GM18861 (cell line): ENCODE results near the gene CDC40.

Experiments
- ATAC-seq: cut with Tn5 transposase; IDR thresholded peaks from one replicate; pipeline ENCODE4 v1.9.1; 2021; ENCODE audit not compliant: unreplicated experiment

The CDC40 gene

DNA sequence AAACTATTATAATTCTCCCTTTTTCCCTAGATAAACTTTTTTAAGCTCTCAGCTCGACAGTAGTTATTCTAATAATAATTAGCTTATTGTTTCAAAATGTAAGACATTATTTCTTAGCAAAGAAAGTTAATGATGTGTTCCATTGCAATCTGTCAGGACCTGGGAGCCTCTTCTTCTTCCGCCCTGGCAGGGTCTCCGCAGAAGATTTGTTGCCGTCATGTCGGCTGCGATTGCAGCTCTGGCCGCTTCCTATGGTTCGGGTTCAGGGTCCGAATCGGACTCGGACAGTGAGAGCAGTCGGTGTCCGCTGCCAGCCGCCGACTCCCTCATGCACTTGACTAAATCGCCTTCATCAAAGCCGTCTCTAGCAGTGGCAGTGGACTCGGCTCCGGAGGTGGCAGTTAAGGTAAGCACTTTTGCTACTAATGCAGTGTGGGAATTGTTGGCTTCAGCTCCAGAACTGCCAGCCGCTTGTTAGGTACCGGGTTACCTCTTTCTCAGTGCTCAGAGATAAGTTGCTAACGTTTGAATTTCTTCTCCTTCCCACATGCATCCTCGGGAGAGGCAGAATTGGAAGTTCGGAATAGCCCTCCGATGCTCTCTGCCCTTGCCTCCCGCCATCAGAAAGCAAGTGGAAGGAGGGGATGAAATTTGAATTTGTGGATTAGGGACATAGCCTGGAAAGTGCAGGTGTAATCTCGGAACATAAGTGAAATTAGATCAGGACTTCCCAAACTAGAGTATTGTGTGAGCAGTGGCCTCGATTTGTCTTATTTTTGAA is at the start of gene CDC40:
TSS of gene CDC40 (plus strand) at position 200 of the 781 bp plus-strand sequence. CDS start at position 218, 18 bp downstream.
- peak; percentile 45 for ATAC-seq

DNA sequence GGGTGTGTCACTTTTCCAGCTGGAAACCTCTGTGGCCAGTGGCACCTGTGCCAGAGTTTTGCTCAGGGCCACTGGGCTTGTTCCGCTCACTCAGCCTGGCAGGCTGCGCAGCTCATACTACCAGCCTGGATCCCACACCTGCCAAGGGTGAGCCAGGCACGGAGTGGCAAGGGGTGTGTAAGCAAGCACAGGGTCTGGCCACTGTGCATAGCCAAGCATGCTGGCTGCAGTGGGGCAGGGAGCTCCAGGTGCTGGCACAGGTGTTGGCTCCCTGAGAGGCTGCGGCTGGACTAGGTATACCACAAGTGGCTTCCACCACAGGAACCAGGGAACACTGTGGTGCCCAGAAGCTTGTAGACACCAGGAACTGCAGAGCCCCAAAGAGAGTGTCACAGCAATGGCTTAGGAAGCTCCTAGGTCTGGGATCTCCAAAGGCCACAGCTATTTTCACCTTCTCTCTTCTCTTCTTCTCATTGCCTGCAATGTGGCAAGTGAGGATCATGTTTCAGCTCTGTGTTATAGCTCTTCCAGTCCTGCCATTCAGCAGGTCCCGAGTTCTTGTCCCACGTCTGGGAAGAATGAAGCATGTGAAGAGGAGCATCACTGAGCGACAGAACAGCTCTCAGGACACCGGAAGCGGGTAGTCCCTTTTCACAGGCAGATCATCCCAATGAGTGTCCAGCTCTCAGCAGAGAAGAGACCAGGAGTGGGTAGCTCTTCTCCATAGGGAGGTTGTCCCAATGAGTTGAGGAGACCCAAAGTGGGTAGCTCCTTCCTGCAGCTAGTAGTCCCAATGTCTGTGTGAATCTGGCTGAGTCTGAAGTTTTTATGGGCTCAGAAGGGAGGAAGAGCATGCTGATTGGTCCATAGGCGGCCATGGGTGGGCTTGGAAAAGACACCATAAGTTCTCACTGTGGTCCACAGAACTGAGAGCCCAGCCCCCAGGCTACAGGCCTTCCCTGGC is 42.0 kb upstream of the CDC40 start:
- no peak for ATAC-seq

- ATAC-seq = no peak
Observed at GRCh38 chr6:110139052-110139451, 41.2 kb upstream of the CDC40 start.

DNA sequence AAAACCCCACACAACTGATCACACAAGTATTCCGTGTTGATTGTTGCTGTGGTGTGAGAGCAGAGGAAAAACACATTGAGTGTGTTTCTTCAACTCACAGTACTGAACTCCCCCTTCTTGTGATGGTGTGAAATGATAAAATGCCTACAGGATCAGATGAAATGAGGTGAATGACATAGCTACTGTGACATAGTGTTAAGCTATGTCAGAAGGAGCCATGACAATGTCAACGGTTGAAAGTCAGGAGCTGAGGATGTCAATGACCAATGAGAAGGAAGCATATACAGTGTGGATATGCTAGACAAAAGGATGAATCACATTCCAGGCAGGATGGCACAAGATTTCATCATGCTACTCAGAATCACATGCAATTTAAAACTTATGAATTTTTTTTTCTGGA is 39.6 kb upstream of the CDC40 start:
- no peak for ATAC-seq

GRCh38 chr6:110147870-110148269 is 32.4 kb upstream of the CDC40 start:
- ATAC-seq = no peak

DNA sequence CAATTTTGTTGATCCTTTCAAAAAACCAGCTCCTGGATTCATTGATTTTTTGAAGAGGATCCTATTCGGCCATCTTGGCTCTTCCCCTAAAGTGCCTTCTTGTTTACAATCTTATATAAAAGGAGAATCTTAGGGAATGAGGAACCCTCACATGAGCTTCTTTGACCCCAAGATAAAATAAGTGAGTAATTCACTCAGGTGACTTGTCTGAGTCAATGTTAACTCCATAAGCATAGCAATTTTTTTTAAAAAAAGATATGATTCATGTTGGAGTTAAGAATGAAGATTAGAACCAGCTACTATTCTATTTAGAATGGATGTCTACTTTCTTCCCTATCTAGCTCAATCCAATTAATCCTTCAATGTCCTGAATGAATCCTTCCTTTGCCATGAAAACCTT is 21.7 kb upstream of the CDC40 start:
- ATAC-seq = no peak

GRCh38 chr6:110170081-110170480 is 10.1 kb upstream of the CDC40 start:
- no peak for ATAC-seq

DNA sequence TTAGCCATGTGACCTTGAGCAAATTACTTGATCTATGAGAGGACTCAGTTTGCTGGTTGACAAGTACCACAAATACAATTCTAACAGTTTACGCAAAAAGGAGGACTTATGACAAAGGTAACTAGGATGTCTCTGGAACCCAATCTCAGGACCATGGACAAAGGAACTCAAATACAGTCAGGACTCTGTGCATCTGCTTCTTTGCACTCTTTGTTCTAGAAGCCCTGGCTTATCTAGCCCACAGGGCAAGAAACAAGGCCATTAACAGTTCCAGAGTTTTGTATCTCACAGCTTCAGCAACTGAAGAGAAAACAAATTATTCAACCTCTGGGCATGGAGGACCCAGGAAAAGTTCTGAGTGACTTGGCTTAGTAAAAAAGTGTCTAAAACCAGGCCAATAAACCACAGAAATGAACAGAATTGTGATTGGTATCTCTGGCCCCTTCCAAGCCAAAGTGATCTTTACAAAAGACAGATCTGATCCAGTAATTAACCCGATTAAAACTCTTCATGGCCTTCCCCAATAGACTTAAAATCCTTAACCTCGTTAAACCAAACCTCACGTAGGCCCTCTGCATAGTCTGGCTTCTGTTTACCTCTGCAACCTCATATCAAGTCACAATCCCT is 6.6 kb upstream of the CDC40 start:
- no peak for ATAC-seq

DNA sequence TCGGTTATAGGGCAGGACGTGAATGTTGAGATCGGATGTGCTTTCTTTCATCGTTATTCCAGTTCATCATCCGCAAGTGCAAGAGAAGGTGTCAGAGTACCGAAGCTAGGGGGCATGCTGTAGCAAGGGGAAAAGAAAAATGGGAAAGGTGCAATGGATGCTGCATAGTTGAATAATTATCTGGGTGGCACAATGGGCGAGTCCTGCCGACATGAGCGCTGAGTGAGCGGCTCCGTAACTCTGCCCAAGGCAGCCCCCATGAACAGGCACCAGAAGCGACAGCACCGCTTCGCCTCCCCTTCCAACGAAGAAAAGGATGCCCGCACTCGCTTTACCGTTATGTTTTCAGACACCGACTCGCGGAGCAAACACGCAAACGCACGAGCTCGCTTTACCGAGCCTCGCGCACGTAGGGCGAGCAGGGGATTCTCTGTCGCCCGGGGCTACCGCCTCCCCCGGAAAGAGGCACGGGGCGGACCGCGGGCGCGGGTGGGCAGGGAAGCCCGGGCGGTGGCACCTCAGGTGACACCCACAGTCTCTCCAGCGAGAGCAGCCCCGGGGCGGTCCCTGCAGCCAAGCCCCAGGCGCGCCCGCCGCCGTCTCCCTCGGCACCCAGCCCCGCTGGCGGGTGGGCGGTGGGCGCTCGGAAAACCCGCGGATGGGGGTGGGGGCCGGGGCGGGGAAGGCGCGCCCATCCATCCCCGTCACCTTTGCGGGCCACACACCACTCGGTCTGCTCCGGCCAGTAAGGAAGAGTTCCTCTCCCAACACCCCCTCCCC is 1.4 kb upstream of the CDC40 start:
- no peak for ATAC-seq

DNA sequence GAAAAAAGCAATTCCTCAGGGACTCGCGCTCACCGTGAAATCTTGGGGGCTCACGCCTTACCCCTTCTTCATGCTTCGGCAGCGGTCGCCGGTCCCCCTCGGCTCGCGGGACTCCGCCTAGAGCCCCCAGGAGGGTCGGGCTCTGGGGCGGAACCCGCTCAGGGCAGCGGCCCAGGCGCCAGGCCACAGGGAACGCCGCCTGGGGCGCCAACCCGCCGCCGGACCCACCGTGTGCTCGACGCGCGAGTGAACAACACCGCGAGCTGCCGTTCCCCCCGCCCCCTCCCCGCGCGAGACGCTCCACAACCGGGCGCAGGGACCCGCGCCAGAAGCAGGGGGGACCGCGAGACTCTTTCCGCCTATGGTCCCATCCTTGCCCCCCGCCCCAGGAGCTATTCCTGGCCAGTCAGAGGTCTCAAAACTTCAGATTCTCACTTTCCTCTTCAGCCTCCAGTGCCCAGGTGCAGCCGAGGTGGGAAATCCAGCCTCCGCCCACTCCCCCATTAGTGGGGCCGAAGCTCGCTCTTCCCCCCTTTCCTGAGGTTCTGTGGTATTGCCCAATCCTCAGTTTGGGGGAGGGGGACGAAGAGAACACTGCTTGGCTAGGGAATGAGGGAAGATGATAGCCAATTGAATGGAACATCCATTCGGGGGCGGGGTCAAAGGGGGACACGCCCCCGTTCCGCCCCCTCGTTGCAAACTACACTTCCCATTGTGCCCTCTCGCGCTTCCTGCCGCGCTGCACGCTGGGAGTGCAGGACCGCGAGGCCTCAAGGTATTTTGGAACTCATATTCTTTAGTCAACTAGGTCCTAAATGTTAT is 610 bp upstream of the CDC40 start, which contains the start of gene WASF1:
TSS of gene WASF1 (minus strand) at position 265 of the 822 bp plus-strand sequence. CDS start 52,069 bp downstream, outside the sequence.
- ATAC-seq = peak; percentile 88

GRCh38 chr6:110181131-110182030 is 1.2 kb downstream of the CDC40 start:
- ATAC-seq = peak; percentile 17

DNA sequence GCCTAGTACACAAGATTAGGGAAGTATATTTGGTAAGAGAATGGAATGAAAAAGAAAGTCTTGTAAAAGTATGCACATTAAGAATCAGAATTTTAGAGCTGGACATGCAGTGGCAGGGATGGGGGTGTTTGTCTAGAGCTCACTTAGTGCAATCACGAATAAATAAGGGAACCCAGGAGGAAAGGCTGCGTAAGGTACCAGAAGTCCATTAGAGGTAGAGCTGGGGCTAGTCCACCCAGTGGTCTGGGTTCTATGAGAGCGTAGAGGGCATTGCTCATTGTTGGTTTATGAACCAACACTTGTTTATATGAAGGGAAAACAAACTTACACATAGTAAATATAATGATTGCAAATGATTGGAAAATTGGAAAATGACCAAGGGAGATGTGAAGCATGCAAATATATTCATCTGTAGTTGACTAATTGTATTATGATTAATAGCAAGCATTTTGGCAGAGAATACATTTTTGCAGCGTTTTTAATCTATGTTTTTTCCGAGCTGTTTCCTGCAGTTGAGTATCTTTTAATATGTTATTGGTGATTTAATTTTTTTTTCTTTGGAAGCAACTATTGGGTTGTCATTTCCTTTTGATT is 3.2 kb downstream of the CDC40 start:
- no peak for ATAC-seq

DNA sequence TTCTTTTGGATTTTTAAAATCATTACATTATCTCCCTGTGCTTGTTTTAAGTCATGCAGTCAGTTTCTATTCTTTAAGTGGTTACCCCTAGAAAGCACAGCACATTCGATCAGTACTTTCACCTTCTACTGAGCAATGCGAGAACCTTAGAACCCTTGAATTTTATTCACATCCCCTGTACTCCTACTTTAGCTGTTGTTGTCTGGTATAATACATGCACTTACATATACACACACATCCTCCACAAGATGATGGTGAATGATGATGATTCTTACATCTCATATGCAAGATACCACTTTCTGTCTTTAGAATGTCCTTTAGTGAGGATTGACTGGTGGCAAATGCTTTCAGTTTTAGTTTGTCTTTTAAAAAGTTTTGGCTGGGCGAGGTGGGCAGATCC is 5.7 kb downstream of the CDC40 start:
- peak; percentile 44 for ATAC-seq

DNA sequence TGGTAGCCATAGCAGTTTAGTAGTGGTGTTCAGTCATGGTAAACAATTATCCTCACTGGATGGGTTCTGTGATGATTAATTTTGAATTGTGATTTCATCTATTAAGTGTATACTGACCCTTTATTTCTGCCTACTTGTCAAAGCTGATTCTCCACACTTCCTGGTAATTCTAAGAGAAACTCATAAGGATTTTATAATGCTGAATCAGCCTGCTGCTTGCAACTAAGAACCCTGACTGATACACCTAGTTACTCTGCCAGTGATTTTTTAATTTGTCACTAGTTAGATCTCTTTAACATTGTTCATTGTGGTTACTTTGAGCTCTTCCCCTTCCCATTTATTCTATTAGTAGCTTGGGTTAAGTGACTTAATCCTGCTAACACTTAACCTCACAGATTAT is 8.6 kb downstream of the CDC40 start:
- ATAC-seq = no peak

DNA sequence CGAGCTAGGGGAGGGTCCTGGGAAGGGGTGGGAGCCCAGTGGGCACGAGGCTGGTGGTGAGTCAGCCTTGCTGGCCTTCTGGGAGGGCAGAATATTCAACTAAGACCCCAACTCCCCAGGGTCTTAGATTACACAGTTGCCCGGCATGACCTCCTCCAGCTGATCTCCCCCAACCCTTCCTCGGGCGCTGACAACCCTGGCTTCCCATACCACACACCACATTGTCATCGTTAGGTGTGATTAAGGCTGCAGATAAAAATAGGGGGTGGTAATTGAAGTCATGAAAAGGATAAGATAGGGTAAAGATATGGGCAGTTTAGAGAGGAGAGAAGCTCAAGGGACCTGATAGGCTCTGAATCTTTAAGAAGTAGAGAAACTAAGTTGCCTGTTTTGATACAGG is 10.5 kb downstream of the CDC40 start:
- ATAC-seq = no peak

GRCh38 chr6:110191477-110191876 is 11.2 kb downstream of the CDC40 start:
- ATAC-seq = no peak

GRCh38 chr6:110195639-110196038 is 15.4 kb downstream of the CDC40 start:
- ATAC-seq = no peak

- no peak for ATAC-seq
Observed at GRCh38 chr6:110196874-110197273, 16.6 kb downstream of the CDC40 start.
